ENCODE results near the gene ATAD3B. TPM values are rescaled to one million over a fixed set of nuclear protein-coding genes. Genes with fewer than 3 reads are reported as not detected.
"Not testable (repeated sequence)": the region's sequence is repeated elsewhere in the genome, so short reads cannot be mapped to it uniquely, and the experiment has no call there.

ATAD3B gene
- total RNA-seq, 1 donor from 2014 or later = 34.9 TPM

DNA sequence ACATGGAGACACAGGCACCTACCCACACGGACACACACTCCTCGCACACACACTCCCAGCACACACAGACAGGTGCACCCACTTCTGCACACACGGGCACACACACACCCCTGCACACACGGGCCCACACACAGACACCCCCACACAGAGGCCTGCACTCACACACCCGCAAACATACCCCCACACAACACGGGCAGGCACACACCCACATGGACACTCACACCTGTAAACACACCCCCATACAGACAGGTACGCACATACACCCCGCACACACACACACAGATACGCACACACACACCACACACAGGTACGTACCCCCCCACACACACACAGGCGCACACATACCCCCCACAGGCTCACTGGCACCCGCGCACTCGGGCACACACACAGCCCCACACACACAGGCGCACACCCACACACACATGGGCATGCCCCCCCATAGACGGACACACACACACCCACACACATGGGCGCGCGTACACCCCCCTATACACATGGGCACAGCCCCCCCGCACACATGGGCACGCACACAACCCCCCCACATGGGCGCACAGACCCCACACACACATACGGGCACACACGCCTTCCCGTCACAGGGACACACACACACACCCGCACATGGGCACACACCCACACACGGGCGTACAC lies 46.5 kb downstream of the ATAD3B start:
- TF ChIP-seq, protein P1, sequence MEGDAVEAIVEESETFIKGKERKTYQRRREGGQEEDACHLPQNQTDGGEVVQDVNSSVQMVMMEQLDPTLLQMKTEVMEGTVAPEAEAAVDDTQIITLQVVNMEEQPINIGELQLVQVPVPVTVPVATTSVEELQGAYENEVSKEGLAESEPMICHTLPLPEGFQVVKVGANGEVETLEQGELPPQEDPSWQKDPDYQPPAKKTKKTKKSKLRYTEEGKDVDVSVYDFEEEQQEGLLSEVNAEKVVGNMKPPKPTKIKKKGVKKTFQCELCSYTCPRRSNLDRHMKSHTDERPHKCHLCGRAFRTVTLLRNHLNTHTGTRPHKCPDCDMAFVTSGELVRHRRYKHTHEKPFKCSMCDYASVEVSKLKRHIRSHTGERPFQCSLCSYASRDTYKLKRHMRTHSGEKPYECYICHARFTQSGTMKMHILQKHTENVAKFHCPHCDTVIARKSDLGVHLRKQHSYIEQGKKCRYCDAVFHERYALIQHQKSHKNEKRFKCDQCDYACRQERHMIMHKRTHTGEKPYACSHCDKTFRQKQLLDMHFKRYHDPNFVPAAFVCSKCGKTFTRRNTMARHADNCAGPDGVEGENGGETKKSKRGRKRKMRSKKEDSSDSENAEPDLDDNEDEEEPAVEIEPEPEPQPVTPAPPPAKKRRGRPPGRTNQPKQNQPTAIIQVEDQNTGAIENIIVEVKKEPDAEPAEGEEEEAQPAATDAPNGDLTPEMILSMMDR (IDR thresholded peaks at IDR 0.05; ENCODE audit: partially characterized antibody, unreplicated experiment) = no peak
- Mint-ChIP-seq H3K9me3 (ENCODE audit: unreplicated experiment) (no peaks in the 10 kb centered on the region), H3K27me3 (ENCODE audit: unreplicated experiment) (peaks cover 8% of the 10 kb centered on the region), H3K36me3 (ENCODE audit: unreplicated experiment) (no peaks in the 10 kb centered on the region), H3K4me3 (ENCODE audit: unreplicated experiment) (no peak overlapping the region), H3K4me1 (ENCODE audit: low read depth, unreplicated experiment) (peaks cover 2% of the 10 kb centered on the region), H3K27ac (ENCODE audit: unreplicated experiment) (no peak overlapping the region)
- no peak for DNase-seq

DNA sequence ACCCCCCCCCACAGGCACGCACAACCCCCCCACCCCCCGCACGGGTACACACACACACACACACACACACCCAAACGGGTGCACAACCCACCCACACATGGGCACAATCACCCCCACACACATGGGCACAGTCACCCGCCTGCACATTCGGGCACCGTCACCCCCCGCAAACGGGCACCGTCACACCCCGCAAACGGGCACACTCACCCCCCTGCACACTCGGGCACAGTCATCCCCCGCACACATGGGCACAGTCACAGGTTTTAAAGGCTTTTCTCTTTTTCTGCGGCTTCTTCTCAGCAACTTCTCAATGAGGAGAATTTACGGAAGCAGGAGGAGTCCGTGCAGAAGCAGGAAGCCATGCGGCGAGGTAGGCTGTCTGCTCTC lies 47.0 kb downstream of the ATAD3B start:
- H3K9me3 Mint-ChIP-seq (ENCODE audit: unreplicated experiment); H3K27me3 Mint-ChIP-seq (ENCODE audit: unreplicated experiment); H3K36me3 Mint-ChIP-seq (ENCODE audit: unreplicated experiment); H3K4me3 Mint-ChIP-seq (ENCODE audit: unreplicated experiment); H3K27ac Mint-ChIP-seq (ENCODE audit: unreplicated experiment); H3K4me1 Mint-ChIP-seq (ENCODE audit: low read depth, unreplicated experiment); DNase-seq: not testable (repeated sequence)

DNA sequence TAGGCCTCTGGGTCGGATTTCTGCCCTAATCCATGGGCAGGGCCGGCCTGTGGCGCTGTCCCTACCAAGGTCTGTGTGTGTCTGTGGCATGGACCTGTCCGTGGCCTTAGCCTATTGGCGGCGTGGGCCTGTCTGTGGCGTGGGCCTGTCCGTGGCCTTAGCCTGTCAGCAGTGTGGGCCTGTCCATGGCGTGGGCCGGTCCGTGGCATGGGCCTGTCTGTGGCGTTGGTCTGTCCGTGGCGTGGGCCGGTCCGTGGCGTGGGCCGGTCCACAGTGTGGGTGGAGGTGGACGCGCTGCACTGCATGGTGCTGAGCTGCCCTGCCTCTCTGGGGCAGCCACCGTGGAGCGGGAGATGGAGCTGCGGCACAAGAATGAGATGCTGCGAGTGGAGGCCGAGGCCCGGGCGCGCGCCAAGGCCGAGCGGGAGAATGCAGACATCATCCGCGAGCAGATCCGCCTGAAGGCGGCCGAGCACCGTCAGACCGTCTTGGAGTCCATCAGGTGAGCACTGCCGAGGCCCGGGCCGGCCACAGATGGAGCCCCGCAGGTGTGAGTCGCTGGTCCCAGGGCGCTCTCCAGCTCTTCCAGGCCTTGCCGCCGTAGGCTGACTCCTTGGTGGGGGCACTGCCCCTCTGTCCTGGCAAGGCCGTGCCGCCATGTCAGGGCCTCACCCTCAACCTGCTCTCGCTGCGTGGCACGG lies 48.4 kb downstream of the ATAD3B start:
- not testable (repeated sequence) for H3K36me3 Mint-ChIP-seq (ENCODE audit: unreplicated experiment); H3K4me1 Mint-ChIP-seq (ENCODE audit: low read depth, unreplicated experiment); H3K4me3 Mint-ChIP-seq (ENCODE audit: unreplicated experiment); H3K27me3 Mint-ChIP-seq (ENCODE audit: unreplicated experiment); H3K27ac Mint-ChIP-seq (ENCODE audit: unreplicated experiment); DNase-seq; H3K9me3 Mint-ChIP-seq (ENCODE audit: unreplicated experiment)

DNA sequence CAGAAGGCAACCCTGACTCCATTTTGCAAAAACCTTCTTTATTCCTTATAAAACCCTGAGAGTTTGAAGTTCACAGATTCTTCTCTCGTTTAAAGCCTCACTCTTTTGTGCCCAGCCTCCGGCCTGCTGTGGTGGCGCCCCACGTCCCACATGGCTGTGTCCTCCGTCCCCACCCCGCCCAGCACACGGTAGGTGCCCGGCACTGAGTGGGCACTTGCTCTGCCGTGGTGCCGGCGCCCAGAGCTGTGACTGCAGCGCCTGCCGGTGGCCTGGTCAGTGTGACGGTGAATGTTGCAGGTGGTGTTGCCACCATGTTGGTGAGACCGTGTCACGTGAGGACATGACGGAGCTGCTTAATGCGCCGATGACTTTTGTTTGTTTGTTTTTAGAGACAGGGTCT lies 49.8 kb downstream of the ATAD3B start:
- Mint-ChIP-seq H3K36me3 (ENCODE audit: unreplicated experiment) (no peaks in the 10 kb centered on the region), H3K4me3 (ENCODE audit: unreplicated experiment) (no peak overlapping the region), H3K27ac (ENCODE audit: unreplicated experiment) (no peak overlapping the region), H3K27me3 (ENCODE audit: unreplicated experiment) (peaks cover 5% of the 10 kb centered on the region), H3K9me3 (ENCODE audit: unreplicated experiment) (no peaks in the 10 kb centered on the region), H3K4me1 (ENCODE audit: low read depth, unreplicated experiment) (no peaks in the 10 kb centered on the region)
- TF ChIP-seq, protein P1 (IDR thresholded peaks at IDR 0.05; ENCODE audit: partially characterized antibody, unreplicated experiment) = no peak
- DNase-seq = no peak

DNA sequence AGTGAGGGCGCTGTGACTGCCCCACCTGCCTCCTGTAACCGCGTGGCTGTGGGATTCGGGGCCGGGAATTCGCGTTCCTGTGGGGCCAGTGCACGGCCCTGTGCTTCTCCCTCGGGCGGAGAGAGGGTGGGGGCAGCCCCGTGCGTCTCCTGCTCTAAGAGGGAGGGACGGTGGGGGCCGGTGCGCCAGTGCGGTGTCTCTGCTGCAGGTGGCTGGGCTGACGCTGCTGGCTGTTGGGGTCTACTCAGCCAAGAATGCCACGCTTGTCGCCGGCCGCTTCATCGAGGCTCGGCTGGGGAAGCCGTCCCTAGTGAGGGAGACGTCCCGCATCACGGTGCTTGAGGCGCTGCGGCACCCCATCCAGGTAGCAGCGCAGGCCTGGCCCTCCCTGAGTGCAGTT lies 51.0 kb downstream of the ATAD3B start:
- not testable (repeated sequence) for H3K27me3 Mint-ChIP-seq (ENCODE audit: unreplicated experiment); H3K27ac Mint-ChIP-seq (ENCODE audit: unreplicated experiment); H3K36me3 Mint-ChIP-seq (ENCODE audit: unreplicated experiment); H3K4me3 Mint-ChIP-seq (ENCODE audit: unreplicated experiment); H3K9me3 Mint-ChIP-seq (ENCODE audit: unreplicated experiment); H3K4me1 Mint-ChIP-seq (ENCODE audit: low read depth, unreplicated experiment); DNase-seq

DNA sequence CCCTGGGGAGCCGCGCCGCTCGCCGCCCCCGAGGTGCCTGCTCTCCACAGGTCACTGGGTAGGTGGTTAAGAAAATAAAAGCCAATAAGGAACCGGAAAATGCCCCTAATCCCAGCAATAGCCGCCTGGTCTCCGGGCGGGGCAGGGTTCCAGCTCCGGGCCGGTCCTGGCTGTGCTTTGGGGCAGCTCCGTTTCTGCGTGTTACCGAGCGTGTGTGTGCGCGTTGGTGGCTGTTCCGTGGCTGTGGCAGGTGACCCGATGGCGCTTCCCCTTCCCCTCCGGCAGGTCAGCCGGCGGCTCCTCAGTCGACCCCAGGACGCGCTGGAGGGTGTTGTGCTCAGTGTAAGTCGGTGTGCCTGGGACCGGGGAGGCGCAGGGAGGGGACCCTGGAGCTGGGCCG lies 51.7 kb downstream of the ATAD3B start:
- not testable (repeated sequence) for DNase-seq; H3K27me3 Mint-ChIP-seq (ENCODE audit: unreplicated experiment); H3K4me3 Mint-ChIP-seq (ENCODE audit: unreplicated experiment); H3K4me1 Mint-ChIP-seq (ENCODE audit: low read depth, unreplicated experiment); H3K27ac Mint-ChIP-seq (ENCODE audit: unreplicated experiment); H3K36me3 Mint-ChIP-seq (ENCODE audit: unreplicated experiment); H3K9me3 Mint-ChIP-seq (ENCODE audit: unreplicated experiment)

DNA sequence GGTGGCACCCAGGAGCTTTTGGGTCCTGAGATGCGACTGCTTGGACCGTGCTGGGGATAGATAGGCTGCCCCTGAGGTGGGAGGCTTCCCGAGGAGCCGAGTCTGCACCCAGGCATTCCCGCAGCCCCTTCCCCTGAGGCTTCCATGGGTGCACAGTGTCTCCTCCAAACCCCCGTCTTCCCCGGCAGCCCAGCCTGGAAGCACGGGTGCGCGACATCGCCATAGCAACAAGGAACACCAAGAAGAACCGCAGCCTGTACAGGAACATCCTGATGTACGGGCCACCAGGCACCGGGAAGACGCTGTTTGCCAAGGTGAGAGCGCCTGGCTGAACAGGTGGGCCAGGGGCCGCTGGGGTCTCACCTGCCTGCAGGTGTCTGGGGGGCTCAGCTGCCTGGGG lies 52.1 kb downstream of the ATAD3B start:
- not testable (repeated sequence) for DNase-seq; H3K4me3 Mint-ChIP-seq (ENCODE audit: unreplicated experiment)

DNA sequence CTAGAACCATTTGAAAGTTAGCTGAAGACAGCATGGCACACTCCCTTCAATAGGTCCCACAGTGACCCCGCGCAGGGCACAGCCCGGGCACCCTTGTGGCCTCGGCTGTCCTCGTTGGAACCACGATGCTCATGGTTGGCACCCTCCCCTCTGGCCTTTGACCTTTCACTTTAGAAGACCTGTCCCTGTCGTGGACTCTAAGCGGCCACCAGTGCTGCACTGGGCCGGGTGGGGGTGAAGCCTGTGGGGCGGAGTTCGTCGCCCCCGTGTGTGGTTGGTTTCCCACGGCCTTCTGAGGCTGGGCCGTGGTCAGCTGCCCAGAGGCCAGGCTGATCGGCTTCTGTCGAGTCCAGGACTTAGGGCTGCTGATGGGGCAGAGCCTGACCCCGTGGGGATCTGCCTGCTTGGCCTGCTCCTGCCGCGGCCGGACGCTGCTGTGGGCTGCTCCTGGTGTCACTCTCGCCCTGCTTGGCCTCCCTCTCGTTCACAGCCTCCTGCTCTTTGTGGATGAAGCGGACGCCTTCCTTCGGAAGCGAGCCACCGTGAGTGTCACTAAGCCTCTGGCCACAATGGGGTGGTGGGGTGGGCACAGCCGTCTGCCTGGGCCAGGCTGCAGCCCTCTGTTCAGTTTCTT lies 53.3 kb downstream of the ATAD3B start:
- H3K27me3 Mint-ChIP-seq (ENCODE audit: unreplicated experiment); H3K27ac Mint-ChIP-seq (ENCODE audit: unreplicated experiment); H3K4me3 Mint-ChIP-seq (ENCODE audit: unreplicated experiment); H3K9me3 Mint-ChIP-seq (ENCODE audit: unreplicated experiment); H3K4me1 Mint-ChIP-seq (ENCODE audit: low read depth, unreplicated experiment); H3K36me3 Mint-ChIP-seq (ENCODE audit: unreplicated experiment); DNase-seq: not testable (repeated sequence)

More for the DNA sequence above, 52.1 kb downstream of the ATAD3B start:
- H3K27ac Mint-ChIP-seq (ENCODE audit: unreplicated experiment); H3K9me3 Mint-ChIP-seq (ENCODE audit: unreplicated experiment); H3K4me1 Mint-ChIP-seq (ENCODE audit: low read depth, unreplicated experiment); H3K27me3 Mint-ChIP-seq (ENCODE audit: unreplicated experiment); H3K36me3 Mint-ChIP-seq (ENCODE audit: unreplicated experiment): not testable (repeated sequence)

DNA sequence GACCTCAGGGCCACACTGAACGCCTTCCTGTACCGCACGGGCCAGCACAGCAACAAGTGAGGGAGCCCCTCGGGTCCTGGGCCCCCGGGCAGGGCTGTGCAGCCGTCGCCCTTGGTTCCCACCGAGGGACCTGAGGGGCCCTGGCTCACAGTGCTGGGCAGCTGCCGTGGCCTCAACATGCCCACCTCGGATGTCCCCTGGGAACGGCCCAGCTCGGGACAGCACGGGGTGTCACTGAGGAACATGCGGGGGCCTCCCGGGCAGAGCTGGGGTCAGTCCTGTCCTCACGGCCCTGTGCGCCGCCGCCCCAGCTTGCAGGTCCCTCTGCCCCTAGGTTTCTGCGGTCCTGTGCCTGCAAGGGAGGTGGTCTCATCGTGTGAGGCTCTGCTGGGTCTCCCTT lies 54.9 kb downstream of the ATAD3B start:
- H3K4me3 Mint-ChIP-seq (ENCODE audit: unreplicated experiment); H3K27ac Mint-ChIP-seq (ENCODE audit: unreplicated experiment); H3K4me1 Mint-ChIP-seq (ENCODE audit: low read depth, unreplicated experiment); H3K27me3 Mint-ChIP-seq (ENCODE audit: unreplicated experiment); H3K9me3 Mint-ChIP-seq (ENCODE audit: unreplicated experiment); DNase-seq; H3K36me3 Mint-ChIP-seq (ENCODE audit: unreplicated experiment): not testable (repeated sequence)

Data from glutamatergic neuron (in vitro differentiated cells).